ENCODE results near the gene MALSU1.

The MALSU1 gene

DNA sequence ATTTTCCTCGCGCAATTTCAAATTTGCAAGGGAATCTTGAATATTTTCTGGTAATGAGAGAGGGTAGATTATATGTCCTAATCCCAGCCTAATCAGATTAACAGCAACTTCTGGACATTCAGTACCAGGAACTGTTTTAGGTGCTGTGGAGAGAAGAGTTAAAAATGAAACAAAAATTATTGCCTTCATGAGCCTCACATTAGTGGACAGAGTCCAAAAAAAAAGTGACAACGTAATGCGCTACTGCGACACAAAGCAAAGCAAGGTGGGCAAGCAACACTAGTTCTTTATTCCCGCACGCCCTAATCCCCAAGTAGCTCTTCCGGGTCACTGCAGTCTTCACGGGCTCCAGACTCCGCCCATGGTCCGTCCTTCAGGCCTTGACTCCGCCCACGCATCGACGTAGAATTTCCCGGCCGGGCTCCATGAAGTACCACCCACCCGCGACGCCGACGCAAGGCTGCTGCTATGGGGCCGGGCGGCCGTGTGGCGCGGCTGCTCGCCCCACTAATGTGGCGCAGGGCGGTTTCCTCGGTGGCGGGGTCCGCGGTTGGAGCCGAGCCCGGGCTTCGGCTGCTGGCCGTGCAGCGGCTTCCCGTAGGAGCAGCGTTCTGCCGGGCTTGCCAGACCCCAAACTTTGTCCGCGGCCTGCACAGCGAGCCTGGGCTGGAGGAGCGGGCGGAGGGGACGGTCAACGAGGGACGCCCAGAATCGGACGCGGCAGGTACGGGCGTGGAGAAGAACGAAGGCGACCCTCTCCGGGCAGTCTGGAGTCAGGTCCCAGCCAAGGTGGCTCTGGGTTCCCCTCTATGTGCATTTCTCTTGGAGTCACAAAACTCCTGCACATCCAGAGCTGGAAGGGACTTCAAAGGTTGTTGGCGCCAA is at the start of gene MALSU1:
Gene MALSU1, plus strand, starts transcription at position 455 of the 885 bp plus-strand sequence. Its CDS starts 14 bp downstream, at position 469.
- DNase-seq: peak; percentile 97

DNA sequence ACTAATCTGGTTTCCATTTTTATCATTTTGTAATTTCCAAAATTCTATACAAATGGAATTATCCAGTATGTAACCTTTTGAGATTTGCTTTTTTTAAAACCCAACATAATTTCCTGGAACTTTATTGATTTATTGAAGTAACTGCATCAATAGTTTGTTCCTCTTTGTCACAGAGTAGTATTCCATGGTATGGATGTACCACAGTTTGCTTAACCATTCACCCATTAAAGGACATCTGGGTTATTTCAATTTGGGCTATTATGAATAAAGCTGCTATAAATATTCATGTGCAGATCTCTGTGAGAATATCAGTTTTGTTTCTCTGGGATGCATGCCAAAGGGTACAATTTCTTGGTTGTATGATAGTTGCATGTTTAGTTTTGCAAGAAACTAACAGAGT is 49.7 kb upstream of the MALSU1 start:
- DNase-seq: no peak

DNA sequence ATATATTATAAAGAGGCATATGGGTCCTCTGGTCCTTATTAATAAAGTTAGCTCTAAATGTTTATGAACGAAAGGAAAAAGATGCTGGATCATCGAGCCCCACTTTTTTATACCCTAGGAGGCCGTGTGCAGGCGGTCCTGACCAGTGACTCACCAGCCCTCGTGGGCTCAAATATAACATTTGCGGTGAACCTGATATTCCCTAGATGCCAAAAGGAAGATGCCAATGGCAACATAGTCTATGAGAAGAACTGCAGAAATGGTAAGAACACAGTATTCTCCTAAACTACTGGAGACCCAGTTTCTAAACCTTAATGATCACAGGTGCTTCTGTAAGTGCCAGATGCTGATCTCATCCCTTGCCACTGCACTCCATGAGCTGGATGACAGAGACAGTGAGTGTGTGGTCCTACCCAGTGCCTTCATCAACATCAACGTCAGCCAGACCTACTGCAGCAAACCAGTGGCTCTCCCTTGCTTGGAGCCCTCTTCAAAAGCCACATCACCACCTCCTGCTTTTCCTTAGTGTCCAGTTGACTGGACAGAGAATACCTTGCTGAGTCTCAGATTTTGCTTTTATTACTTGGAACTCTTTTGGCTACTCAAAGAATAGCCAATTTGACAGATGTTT is 45.0 kb upstream of the MALSU1 start:
- DNase-seq: no peak

DNA sequence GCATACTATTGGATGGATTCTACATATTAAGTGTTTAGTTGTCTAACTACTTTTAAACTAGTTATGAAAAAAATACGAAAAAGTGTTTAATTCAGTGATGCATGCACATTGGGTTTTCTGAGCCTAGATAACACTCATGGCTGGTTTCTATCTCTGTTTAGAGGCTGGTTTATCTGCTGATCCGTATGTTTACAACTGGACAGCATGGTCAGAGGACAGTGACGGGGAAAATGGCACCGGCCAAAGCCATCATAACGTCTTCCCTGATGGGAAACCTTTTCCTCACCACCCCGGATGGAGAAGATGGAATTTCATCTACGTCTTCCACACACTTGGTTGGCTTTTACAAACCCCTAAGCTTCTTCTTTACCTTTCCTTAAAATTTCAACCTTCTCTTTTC is 42.4 kb upstream of the MALSU1 start:
- DNase-seq: no peak

DNA sequence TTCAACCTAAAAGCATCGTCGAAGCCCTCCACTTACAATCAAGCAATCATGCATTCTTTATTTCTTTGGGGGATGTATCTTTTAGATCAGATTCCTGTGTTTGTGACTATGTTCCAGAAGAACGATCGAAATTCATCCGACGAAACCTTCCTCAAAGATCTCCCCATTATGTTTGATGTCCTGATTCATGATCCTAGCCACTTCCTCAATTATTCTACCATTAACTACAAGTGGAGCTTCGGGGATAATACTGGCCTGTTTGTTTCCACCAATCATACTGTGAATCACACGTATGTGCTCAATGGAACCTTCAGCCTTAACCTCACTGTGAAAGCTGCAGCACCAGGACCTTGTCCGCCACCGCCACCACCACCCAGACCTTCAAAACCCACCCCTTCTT is 38.8 kb upstream of the MALSU1 start:
- no peak for DNase-seq

DNA sequence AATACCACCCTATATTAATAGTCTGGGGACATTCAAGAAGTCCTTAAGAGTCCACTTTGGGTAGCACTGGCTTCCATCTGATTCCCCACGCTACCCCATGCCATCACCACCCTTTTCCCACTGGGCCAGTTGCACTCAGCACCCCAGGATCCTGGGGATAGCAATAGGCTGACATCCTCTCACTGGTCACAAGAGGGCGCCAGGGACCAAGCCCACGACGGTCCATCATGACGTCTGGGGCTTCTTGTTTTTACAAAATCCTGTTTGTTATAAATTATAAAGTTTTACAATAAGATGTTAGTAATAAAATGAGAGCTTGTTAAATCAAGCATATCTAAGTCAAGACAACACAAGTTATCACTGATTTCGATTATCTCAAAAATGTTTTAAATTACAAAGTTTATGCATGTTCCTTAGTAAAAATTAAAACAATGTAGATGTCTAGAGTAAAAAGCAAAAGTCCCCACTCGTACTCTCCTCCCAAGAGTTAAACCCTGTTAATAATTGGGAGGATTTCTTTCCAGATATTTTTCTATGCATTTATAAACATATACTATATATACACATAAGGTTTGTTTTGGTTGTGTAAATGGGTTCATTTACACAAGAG is 37.2 kb upstream of the MALSU1 start:
- peak; percentile 65 for DNase-seq

DNA sequence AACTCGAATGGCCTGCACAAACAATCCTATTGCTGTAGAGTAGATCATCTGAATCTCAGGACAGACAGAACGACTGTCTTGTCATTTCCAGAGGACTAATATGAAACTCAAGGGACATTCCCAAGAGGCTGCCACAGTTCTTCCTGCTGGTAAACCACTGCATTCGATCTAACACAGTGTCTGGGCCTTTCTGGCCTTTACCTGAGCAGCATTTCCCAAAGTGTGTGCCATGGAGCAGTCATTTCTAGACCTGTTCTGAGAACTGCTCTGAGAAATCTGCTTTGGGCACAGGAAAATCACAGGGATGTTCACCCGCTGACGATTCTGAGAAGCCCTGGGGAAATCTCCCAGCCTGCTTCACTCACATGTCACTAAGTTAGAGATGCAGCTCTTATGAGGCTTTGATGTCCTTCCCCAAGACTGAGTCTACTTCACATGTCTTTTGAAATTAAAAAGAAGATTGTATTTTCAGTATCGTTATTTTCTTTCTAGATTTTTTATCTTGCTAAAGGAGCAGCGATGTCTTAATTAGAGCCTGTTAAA is 34.2 kb upstream of the MALSU1 start:
- DNase-seq: peak; percentile 48

DNA sequence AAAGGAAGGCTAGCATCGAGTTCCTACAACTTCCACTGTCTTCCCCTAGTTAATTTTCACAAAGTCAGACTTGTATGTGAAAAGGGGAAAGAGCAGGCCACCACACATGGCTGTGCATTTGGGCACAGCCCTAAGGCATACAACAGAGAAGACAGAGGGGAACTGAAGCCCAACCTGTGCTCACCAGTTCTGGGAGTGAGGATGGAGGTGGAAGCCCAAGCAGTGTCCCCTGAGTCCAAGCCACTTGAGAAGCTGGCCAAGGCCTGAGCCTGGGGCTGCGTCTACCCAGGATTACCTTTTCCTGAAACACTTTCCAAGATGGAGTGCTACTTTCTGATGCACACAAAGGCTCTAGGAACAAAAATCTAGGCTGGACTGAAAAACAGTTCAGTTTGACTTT is 32.2 kb upstream of the MALSU1 start:
- DNase-seq: no peak

DNA sequence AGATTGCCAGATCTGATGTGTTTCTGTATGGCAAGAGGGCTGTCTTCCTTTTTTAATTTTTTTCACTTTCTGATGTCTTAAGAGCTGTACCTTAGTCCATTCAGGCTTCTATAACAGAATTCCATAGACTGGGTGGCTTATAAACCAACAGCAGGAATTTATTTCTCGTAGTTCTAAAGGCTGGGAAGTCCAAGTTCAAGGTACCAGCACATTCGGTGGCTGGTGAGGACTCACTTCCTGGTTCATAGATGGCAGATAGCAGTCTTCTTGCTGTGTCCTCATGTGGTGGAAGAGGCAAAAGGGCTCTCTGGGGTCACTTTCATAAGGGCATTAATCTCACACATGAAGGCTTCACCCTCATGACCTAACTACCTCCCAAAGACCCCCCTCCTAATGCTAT is 31.8 kb upstream of the MALSU1 start:
- DNase-seq: no peak

DNA sequence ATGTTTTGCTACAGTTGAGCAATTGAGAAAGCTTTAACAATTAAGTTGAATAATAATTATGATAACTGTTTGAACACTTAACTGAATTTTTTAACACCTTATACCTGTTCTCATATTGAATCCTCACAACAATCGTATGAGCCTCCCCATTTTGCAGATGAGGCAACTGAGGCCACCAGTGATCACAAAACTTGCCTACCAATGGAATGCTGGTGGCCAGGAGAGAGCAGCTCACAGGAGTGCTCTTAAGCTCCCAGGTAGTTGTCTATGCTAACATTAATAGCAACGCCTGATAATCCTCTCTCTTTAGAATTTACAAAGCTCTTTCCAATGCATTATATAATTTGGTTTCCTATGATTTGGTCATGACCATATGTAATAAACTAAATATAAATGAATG is 31.0 kb upstream of the MALSU1 start:
- no peak for DNase-seq

DNA sequence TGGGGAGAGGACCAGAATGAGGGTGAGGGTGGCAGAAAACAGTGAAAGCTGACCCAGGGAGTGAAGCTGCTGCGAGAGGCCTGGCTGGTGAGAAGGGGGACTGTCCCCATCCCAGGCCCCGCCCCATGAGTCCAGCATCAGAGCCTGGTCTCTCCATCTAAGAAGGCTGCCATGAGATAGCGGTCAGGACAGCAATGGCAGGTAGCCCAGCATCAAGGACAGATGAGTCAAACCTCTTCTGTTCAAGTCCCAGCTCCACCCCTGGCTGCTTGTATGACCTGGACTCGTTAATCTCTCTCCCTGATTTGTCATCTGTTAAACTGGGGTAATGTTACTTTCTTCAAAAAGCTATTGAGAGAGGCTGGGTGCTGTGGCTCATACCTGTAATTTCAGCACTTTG is 30.4 kb upstream of the MALSU1 start:
- no peak for DNase-seq

DNA sequence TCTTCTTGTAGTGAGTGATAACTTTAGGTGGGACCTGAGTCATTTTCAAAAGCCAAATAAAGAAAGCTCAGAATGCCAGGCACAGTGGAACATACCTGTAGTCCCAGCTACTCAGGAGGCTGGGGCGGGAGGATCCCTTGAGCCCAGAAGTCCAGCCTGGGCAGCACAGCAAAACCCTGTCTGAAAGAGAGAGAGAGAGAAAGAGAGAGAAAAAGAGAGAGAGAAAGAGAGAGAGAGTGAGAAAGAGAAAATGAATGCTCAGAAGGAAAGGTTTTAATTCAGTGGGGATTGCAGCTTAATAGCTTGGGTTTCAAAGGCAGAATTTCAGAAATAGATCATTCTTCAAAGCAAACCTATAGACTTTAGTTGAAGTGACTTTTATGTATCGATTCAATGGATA is 26.9 kb upstream of the MALSU1 start:
- DNase-seq: no peak

DNA sequence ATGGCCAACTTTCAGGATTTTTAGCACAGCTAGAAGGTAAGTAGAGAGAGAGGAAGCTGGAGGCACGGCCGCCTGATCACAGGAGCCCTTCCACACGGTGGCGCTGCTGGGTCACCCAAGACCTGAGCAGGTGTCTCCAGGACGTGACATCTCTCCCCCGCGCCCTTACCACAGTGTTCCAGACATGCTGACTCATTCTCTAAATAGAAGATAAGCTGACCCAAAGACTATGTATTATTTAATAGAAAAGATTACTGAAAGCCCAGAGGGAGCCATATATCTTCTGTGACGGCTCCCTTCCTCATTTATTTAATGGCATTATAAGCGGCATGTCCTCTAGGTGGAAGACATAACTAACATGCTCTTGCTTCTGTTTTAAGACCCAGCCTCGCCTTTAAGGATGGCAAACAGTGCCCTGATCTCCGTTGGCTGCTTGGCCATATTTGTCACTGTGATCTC is 26.0 kb upstream of the MALSU1 start:
- peak; percentile 94 for DNase-seq

DNA sequence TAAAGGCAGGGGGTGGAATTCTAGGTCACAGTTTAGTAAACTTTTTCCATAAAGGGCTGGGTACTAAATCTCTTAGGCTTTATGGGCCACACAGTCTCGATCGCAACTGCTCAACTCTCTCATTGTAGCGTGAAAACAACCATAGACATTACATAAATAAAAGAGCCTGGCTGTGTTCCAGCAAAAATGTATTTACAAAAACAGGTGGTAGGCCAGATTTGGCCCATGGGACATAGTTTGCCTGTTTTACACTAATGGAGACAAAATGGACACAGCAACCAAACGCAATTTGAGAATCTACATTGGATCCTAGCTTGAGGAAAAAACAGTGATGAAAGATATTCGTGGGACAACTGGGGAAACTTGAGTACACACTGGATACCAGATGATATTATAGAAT is 23.2 kb upstream of the MALSU1 start:
- DNase-seq: no peak

DNA sequence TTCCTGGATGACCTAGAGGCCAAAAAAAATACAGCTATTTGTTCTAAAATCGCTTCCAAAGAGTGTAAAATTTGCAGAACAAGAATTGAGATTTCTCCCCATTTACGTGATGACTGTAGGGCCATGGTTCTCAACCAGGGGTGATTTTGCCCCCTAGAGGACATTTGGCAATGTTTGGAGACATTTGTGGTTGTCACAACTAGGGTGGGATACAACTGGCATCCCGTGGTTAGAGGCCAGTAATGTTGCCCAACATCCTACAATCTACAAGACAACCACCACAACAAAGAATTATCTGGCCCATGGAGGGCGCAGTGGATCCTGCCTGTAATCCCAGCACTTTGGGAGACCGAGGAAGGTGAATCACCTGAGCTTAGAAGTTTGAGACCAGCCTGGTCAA is 22.8 kb upstream of the MALSU1 start:
- DNase-seq: no peak

DNA sequence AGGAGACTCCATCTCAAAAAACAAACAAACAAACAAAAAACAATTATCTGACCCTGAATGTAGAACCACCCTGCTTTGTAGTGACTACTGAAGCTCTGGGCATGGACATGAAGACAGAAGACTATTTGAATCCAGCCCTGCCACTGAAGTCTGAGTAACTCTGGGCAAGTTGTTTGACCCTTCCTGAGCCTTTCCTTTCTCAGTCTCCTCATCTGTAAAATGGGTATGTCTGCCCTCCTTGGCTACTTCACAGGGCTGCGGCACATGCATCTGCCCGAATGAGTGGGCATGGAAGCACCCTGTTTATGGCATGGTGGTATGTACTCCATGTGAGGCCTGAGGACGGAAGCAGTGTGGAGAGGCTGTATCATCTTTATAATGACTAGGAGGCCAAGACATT is 22.2 kb upstream of the MALSU1 start:
- DNase-seq: no peak

DNA sequence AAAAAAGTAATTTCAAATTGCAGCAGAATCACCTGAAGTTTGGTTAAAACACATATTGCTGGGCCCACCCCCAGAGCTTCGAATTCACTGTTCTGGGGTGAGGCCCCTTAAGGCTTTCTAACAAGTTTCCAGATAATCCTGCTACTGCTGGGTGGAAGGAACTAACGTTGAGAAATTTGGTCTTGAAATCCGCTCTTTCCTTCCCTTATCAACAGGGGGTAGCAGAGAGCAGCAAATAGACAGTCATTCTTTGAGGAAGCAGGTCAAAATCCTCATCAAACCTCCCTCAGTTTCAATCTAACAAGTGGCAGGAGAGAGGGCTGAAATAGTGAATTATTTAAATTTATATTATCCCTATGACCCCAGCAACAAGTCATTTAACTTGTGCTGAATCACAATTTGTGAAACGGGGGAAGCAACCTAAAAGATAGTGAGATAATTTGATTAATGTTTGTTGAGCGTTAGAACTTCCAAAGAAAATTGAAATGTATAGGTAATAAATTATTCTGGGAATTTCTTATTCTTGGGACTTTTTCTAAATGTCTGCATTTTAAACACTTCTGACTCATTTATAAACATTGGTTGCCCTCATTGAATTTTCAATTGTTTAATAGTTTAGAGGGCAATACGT is 21.7 kb upstream of the MALSU1 start:
- peak; percentile 78 for DNase-seq

DNA sequence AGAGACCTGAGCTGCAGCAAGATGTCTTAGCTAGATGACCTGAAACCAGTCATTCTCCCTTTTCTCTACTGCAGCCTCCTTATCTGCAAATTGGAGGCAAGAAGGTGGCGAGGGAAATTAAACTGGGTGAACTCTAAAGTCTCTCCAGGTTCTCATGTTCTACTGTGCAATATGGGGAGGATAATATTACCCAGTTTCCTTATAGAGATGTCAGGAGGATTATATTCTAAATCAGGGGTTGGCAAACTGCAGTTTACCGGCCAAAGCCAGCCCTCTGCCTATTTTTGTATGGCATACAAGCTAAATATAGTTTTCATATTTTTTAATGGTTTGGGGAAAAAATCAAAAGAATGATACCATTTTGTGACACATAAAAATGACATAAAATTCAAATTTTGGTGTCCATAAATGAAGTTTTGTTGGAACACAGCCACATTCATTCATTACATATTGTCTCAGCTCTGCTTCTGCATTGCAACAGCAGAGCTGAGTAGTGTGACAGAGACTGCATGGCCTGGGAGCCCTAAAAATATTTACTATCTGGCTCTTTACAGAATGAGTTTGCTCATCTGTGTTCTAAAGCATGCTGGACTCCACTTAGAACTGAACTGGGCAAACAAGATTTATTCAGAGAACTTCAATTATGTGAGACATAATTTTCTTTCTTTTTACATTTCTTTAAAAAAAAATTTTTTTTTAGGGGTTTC is 19.2 kb upstream of the MALSU1 start:
- no peak for DNase-seq

DNA sequence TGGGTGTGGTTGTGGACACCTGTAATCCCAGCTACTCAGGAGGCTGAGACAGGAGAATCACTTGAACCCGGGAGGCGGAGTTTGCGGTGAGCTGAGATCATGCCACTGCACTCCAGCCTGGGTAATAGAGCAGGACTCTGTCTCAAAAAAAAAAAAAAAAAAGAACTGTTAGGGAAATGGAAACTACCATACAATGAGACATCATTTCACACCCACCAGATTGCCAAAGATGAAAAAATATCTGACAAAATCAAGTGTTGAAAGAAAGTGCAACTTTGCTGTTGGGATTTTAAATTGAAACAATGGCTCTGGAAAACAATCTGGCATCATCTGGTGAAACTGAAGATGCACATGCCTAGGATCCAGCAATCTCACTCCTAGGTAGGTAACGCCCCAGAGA is 16.1 kb upstream of the MALSU1 start:
- DNase-seq: no peak

DNA sequence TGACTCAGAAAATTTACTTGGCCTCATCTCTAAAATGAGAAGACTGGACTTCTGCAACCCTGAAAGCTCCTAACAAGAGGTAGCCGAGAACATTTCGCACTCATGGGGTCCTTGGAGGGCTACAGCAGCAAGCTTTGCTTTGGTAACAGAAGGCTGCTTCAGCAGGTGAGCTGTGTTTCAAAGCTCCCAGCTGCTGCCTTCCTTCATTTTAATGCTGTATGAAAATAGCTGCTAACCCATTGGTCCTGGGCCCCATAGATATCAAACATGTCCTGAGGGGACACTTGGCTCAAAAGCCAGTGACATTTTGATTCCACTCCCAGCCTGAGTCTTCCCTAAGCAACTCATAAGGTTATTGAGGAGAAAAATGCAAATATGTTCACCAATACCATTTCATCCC is 14.3 kb upstream of the MALSU1 start:
- DNase-seq: no peak

DNA sequence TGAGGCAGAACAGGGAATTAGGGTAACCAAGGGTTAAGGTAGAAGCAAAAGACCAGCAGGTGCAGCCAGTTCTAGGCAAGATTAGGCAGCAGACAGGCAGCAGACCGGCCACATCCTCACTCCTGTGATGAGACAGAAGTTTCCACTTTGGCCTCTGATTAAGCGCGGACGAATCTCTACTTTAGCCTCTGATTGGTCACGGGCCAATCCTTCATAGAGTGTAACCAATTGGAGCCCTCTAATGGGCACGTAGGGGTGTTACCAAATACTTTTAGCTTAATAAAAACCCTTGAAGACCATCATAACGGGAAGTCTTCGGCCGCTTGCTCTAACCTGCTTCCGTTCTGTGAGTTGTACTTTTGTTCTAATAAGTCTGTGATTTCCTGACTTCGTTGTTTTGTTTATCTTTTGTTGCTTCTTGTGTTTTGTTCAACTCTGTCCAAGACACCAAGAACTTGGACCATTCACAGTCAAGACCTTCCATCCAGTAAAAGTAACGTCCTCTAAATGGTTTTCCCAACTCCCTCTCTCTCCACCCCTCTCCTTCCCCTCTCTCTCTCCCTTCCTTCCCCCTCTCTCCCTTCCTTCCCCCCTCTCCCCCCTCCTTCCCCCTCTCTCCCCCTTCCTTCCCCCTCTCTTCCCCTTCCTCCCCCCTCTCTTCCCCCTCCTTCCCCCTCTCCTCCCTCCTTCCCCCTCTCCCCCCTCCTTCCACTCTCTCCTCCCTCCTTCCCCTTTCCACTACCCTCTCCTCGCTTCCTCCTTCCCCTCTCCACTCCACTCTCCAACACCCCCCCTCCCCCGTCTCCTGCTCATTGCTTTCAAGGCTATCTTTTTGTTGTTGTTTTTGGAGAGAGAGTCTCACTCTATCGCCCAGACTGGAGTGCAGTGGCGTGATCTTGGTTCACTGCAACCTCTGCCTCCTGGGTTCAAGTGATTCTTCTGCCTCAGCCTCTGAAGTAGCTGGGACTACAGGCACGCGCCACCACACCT is 13.2 kb upstream of the MALSU1 start:
- DNase-seq: no peak

Data from activated CD4-positive, alpha-beta T cell treated with anti-CD3 and anti-CD28 coated beads, Interleukin-2, amount 50 U/mL, for 16 hours (primary cell).